Activated T-cell treated with anti-CD3 and anti-CD28 coated beads, Interleukin-2, amount 50 U/mL, for 72 hours (primary cell): ENCODE measurements around the gene HOXA11. TPM values are rescaled to one million over a fixed set of nuclear protein-coding genes. Genes with fewer than 3 reads are reported as not detected.
A peak's percentile ranks its signal among the peaks of the same experiment; 100 is the strongest.

Experiments used
- ATAC-seq, 2 donors: fragments of 150-1000 bp; cut with Tn5 transposase; replicated peaks in 1 of 2; 2 replicates each; pipeline ENCODE4 v1.10.0; 2021; ENCODE audit warnings: moderate library complexity in 2 of 2, mild to moderate bottlenecking in 1 of 2
- DNase-seq, 2 donors: peaks; one replicate each; pipeline ENCODE4 v3.0.0; 2021 to 2022; ENCODE audit warnings: mixed read lengths in 1 of 2
- H3K27ac Mint-ChIP-seq: one replicate; pipeline ENCODE4 v1.8.0; 2022; ENCODE audit warnings: mild to moderate bottlenecking, moderate library complexity, mixed read lengths
- H3K27me3 Mint-ChIP-seq: one replicate; pipeline ENCODE4 v1.8.0; 2022; ENCODE audit warnings: low read depth, mixed read lengths
- H3K36me3 Mint-ChIP-seq, 2 donors: one replicate each; pipeline ENCODE4 v1.8.0; 2022; ENCODE audit warnings: mixed read lengths in 2 of 2, mild to moderate bottlenecking in 1 of 2; ENCODE audit not compliant: insufficient read depth in 2 of 2
- H3K4me1 Mint-ChIP-seq: one replicate; pipeline ENCODE4 v1.8.0; 2022; ENCODE audit warnings: low read depth, mixed read lengths
- H3K4me3 Mint-ChIP-seq, 2 donors: one replicate each; pipeline ENCODE4 v1.8.0; 2022; ENCODE audit warnings: mild to moderate bottlenecking in 2 of 2, mixed read lengths in 2 of 2, moderate library complexity in 2 of 2
- H3K9me3 Mint-ChIP-seq, 2 donors: one replicate each; pipeline ENCODE4 v1.8.0; 2022; ENCODE audit warnings: mixed read lengths in 2 of 2
- total RNA-seq, 2 donors: library from RNA; stranded (reverse); gene quantifications; one replicate each; pipeline ENCODE4 v1.2.3, GENCODE V29; 2022

The HOXA11 gene
- total RNA-seq, 2 donors from 2014 or later, result 0.09 to 0.14 TPM

GRCh38 chr7:27148031-27148755 lies 36.8 kb downstream of the HOXA11 start:
- Mint-ChIP-seq H3K36me3 (no peaks in the 10 kb centered on the region), H3K4me3 (peak overlapping the region; percentile 66 to 84), H3K9me3 (no peaks in the 10 kb centered on the region), H3K4me1 (peaks cover 30% of the 10 kb centered on the region), H3K27ac (no peak overlapping the region), H3K27me3 (peaks cover 74% of the 10 kb centered on the region)
- ATAC-seq (no peak), DNase-seq (no peak)

- H3K4me1 Mint-ChIP-seq, result peaks cover 30% of the 10 kb centered on the region
- no peaks in the 10 kb centered on the region for H3K9me3 Mint-ChIP-seq
- ATAC-seq, result no peak
- no peak within 1 kb of the TSS for H3K27ac Mint-ChIP-seq
- peak within 1 kb of the TSS; percentile 66 to 84 for H3K4me3 Mint-ChIP-seq
- no peak for DNase-seq
- H3K27me3 Mint-ChIP-seq, result peaks cover 74% of the 10 kb centered on the region
- no peaks in the 10 kb centered on the region for H3K36me3 Mint-ChIP-seq
Observed at GRCh38 chr7:27147199-27148030, 37.6 kb downstream of the HOXA11 start, which contains the start of gene HOXA6. Gene HOXA6, minus strand, starts transcription at chr7:27147774. Its CDS starts 25 bp downstream, at chr7:27147749.

GRCh38 chr7:27146491-27147198 lies 38.4 kb downstream of the HOXA11 start:
- Mint-ChIP-seq H3K9me3 (no peaks in the 10 kb centered on the region), H3K4me3 (no peak overlapping the region), H3K36me3 (no peaks in the 10 kb centered on the region), H3K27me3 (peaks cover 74% of the 10 kb centered on the region), H3K27ac (no peak overlapping the region), H3K4me1 (peaks cover 23% of the 10 kb centered on the region)
- DNase-seq, result no peak
- ATAC-seq, result no peak

- ATAC-seq (no peak), DNase-seq (no peak)
- no peak overlapping the region for H3K27ac Mint-ChIP-seq
- no peaks in the 10 kb centered on the region for H3K36me3 Mint-ChIP-seq
- peaks cover 16% of the 10 kb centered on the region for H3K4me1 Mint-ChIP-seq
- peaks cover 71% of the 10 kb centered on the region for H3K27me3 Mint-ChIP-seq
- no peaks in the 10 kb centered on the region for H3K9me3 Mint-ChIP-seq
- H3K4me3 Mint-ChIP-seq, result no peak overlapping the region
Observed at GRCh38 chr7:27145914-27146412, 39.1 kb downstream of the HOXA11 start.

GRCh38 chr7:27145165-27145913 lies 39.7 kb downstream of the HOXA11 start:
- no peak overlapping the region for H3K4me3 Mint-ChIP-seq
- H3K4me1 Mint-ChIP-seq, result peaks cover 11% of the 10 kb centered on the region
- H3K36me3 Mint-ChIP-seq, result no peaks in the 10 kb centered on the region
- H3K27me3 Mint-ChIP-seq, result peaks cover 69% of the 10 kb centered on the region
- no peak overlapping the region for H3K27ac Mint-ChIP-seq
- ATAC-seq (no peak), DNase-seq (no peak)
- H3K9me3 Mint-ChIP-seq, result no peaks in the 10 kb centered on the region

- H3K9me3 Mint-ChIP-seq, result no peaks in the 10 kb centered on the region
- no peak overlapping the region for H3K27ac Mint-ChIP-seq
Observed at GRCh38 chr7:27144781-27145164, 40.3 kb downstream of the HOXA11 start.

GRCh38 chr7:27143950-27144780 lies 40.9 kb downstream of the HOXA11 start:
- no peak for DNase-seq
- Mint-ChIP-seq H3K27ac (no peak overlapping the region), H3K27me3 (peaks cover 57% of the 10 kb centered on the region), H3K36me3 (no peaks in the 10 kb centered on the region), H3K4me1 (peaks cover 8% of the 10 kb centered on the region), H3K4me3 (no peak overlapping the region), H3K9me3 (no peaks in the 10 kb centered on the region)
- ATAC-seq, result no peak

More at GRCh38 chr7:27144781-27145164, 40.3 kb downstream of the HOXA11 start:
- Mint-ChIP-seq H3K4me3 (no peak overlapping the region), H3K4me1 (peaks cover 8% of the 10 kb centered on the region), H3K27me3 (peaks cover 63% of the 10 kb centered on the region), H3K36me3 (no peaks in the 10 kb centered on the region)
- ATAC-seq, result no peak
- no peak for DNase-seq

GRCh38 chr7:27143023-27143949 lies 41.7 kb downstream of the HOXA11 start, which contains the start of gene HOXA5:
Gene HOXA5, minus strand, starts transcription at chr7:27143681. Its CDS starts 74 bp downstream, at chr7:27143607.
- Mint-ChIP-seq H3K9me3 (no peaks in the 10 kb centered on the region), H3K27me3 (peaks cover 49% of the 10 kb centered on the region), H3K27ac (no peak within 1 kb of the TSS), H3K36me3 (no peaks in the 10 kb centered on the region), H3K4me3 (peak within 1 kb of the TSS; percentile 53 to 63), H3K4me1 (peaks cover 5% of the 10 kb centered on the region)
- peak; percentile 61 to 75 for ATAC-seq
- DNase-seq, result peak in 1 of 2 donors; percentile 26

- H3K4me3 Mint-ChIP-seq, result peak overlapping the region; percentile 53 to 63
- peaks cover 48% of the 10 kb centered on the region for H3K27me3 Mint-ChIP-seq
Observed at GRCh38 chr7:27142580-27143022, 42.4 kb downstream of the HOXA11 start.

GRCh38 chr7:27141923-27142579 lies 43.0 kb downstream of the HOXA11 start:
- no peaks in the 10 kb centered on the region for H3K36me3 Mint-ChIP-seq
- no peaks in the 10 kb centered on the region for H3K4me1 Mint-ChIP-seq
- DNase-seq (no peak), ATAC-seq (no peak)
- H3K27ac Mint-ChIP-seq, result no peak overlapping the region
- peaks cover 50% of the 10 kb centered on the region for H3K27me3 Mint-ChIP-seq
- H3K9me3 Mint-ChIP-seq, result no peaks in the 10 kb centered on the region
- no peak overlapping the region for H3K4me3 Mint-ChIP-seq

More at GRCh38 chr7:27142580-27143022, 42.4 kb downstream of the HOXA11 start:
- Mint-ChIP-seq H3K27ac (no peak overlapping the region), H3K36me3 (no peaks in the 10 kb centered on the region), H3K9me3 (no peaks in the 10 kb centered on the region), H3K4me1 (no peaks in the 10 kb centered on the region)
- ATAC-seq (no peak), DNase-seq (no peak)
